GM18505 (cell line): Measurements from ENCODE around the gene B4GALT3.
A peak's percentile ranks its signal among the peaks of the same experiment; 100 is the strongest.

Experiments
- ATAC-seq: cut with Tn5 transposase; IDR thresholded peaks from one replicate; pipeline ENCODE4 v1.9.1; 2021; ENCODE audit not compliant: unreplicated experiment
- POLR2A ChIP-seq: IDR thresholded peaks from 4 replicates; pipeline ENCODE4 v1.6.1; 2011; ENCODE audit warnings: borderline replicate concordance; ENCODE audit not compliant: insufficient read depth, insufficient read length; ENCODE audit errors: extremely low read depth

Gene B4GALT3

DNA sequence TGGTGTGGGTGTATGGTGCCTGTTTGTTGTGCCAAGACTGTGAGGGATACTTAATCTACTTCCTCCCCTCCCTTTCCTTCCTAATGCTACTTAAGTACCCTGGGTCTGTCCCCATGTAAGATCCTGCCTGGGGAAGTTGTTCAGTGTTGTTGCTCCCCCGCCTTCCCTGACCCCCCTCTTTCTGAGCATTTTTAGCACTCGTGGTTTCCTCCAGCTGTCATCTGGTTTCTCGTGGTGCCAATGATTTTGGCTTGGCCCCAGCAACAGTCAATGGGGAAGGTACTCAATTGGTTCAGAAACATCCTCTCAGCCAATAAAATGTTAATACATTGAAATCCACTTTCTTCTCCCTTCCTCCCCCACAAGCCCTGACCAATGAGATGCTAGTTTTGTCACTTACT, 8.0 kb upstream of the B4GALT3 start:
- ATAC-seq, result peak; percentile 59
- no peak for TF ChIP-seq POLR2A

DNA sequence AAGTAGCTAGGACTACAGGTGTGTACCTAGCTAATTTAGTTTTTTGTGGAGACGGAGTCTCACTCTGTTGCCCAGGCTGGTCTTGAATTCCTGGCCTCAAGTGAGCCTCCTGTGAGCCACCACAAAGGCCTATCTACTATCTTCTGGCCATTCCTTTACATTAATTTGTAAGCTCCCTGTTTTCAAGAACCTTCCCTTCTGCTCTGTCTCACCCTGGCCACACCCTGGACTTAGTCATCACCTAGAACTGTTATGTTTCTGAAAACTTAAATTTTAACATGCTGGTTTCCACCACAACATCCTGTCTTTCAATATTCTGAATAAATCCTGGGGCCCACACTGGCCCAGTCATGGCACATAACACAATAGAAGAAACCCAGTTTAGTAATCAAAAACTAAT, 4.9 kb upstream of the B4GALT3 start:
- no peak for ATAC-seq
- TF ChIP-seq POLR2A, result peak; percentile 17

DNA sequence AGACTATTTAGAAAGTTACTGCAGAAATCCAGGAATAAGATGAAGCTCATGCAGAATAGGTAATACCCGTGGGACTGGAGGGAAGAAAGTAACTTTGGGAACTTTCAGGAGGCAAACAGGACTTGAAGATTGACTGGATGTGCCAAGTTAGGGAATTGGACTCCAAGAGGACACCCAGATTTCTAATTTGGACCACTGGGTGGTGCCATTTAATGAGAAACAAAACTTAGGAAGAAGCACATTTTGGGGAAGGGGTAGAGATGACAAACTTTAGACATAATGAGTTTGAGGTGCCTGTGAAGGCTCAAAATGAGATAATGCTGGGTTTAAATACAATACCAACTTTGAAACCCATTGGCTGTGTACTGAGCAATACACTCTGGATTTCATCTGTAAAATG, 3.3 kb upstream of the B4GALT3 start:
- ATAC-seq, result no peak
- TF ChIP-seq POLR2A, result no peak

DNA sequence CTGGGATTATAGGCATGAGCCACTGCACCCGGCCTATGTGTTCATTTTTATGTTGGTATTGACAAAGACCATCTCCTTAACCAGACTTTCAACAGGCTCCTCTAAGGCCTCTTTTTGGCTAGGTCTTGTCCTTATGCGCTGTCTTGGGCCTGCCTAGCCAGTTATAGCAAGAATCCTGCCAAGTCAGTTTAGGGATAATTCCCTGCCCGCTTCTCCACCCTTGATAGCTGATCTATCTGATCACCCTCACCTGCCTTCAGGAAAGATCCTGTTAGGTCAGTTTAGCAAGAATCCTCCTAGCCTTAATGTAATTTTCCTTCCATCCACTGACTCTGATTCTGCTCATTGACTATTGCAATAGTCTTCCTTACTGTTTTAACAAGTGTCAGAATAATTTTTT, 2.4 kb upstream of the B4GALT3 start:
- no peak for ATAC-seq
- TF ChIP-seq POLR2A, result no peak

DNA sequence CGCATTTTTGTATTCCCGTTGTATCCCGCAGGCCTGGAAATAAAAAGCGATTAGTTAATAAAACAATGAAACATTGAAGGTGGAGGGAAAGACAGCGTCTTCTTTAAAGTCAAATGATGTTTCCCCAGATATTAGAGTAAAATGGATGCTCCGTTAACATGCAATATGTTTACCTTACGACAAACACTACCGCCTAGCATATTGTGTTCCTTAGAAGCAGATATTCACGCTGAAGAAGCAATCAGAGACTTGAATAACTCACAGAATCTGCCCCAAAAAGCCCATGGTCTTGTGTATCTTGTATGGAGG, 583 bp upstream of the B4GALT3 start:
- ATAC-seq, result no peak
- no peak for TF ChIP-seq POLR2A

DNA sequence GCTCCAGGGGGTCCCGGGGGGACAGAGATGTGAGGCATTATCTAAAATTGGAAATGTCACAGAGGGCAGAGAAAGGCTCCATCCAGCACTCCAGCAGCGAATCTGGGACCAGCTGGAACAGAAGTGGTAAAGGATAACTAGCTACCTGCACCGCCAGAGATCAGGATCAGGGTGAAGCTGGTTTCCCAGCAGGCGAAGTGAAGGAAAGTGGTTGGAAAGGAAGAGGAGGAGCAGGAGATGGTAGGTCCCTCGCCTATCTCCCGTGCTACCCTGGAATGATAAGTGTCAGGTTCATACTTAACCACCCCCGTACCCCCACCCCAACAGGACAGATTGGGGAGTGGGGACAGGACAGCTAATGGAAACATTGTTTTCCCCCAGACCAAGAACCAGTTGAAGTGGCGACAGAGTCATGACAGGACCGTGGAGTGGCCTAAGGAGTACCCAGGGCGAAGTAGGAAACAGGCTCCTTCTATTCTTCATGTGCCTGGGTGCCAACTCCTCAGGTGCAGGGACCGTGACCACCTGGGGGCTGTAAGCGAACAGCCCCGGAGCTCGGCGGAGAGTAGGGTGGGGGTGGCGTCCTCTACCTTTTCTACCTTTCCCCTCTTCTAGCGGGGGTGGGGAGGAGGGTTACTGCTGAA, 717 bp downstream of the B4GALT3 start:
- ATAC-seq, result no peak
- TF ChIP-seq POLR2A, result no peak

DNA sequence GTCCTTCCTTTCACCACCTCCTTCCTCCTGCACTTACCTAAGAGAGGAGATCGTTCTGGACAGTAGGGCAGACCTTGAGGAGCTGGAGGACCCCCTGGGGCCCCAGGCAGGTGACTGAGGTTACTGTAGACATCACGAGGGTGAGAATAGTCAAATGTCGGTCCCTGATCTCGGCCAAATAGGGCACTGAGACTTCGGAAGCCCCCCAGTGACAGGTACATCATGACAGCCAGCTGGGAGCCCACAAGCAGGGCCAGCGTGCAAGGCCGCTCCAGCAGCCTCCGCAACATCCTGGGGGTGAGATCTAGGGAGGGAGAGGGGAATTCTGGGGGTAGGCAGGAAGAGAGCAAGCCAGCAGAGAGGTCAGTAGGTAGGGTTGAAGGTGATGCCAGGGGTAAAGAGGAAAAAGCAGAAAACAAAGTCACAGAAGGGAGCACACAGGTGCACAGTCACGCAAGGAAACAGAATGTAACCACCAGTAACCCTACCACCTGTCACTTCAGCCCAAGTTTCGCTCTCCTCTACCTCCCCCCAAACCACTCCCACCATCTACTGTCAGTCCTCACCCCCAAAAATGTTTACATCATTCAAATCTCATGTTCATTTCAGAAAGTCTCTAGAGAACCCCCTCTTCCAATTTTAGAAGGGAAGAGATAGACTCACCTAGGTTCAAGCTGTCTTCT, 1.4 kb downstream of the B4GALT3 start:
- no peak for TF ChIP-seq POLR2A
- no peak for ATAC-seq

DNA sequence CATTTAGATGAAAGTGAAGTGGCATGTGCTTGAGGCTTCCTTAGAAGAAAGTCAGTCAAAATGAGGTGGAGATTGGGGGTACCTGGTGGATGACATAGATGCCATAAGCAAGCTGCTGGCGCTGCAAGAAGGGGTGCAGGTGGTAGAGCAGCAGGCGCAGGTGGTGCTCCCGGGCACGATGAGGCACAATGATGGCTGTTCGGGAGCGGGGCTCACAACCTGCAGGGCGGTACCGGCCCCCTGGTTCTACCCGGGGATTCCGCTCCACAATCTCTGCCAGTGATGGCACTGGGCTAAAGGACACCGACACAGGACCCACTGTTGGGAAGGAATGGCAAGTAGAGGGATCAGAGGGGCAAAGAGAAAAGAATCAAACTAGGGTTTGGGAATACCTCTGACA, 2.4 kb downstream of the B4GALT3 start:
- no peak for TF ChIP-seq POLR2A
- no peak for ATAC-seq

DNA sequence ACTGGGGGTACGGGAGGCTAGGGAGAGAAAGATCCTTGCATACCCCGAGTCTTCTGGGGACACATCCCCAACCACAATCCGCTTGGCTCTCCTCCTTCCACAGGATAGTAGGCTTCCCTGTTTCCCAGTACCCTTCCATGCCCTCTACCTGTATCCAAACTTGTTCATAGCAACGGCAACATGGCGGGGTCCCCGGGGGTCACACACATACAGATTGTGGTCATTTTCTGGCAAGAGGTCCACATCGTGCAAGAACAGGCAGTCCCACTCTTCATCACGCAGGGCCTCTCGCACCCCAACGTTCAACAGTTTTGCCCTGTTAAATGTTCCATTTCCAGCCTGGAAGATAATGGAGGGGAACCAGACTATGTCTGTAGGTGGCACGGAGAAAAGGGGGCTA, 3.6 kb downstream of the B4GALT3 start:
- no peak for TF ChIP-seq POLR2A

DNA sequence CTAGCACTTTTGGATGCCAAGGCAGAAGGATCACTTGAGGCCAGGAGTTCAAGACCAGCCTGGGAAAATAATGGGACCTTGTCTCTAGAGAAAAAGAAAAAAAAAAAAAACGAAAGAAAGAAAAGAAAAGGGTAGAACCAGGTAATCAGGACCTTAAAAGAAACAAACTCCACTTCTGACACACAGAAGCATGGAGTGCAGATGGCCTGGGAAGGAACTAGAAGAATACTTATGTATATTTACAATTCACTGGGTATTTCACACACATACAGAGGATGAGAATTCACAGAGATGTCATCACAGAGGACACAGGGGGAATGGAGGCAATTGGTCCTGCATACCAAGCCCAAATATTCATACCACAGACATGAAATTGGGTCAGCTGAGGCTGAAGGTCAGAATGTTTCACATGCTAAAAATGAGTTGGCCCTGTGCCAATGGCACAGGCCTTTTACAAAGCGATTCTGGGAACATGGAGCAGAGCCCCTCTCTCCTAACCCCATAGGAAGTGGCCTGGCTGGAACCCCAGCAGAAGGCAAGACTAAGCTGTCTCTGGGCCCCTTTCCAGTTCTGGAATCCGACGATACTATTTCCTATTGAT, 4.4 kb downstream of the B4GALT3 start:
- ATAC-seq, result no peak
- TF ChIP-seq POLR2A, result no peak

More for the DNA sequence above, 3.6 kb downstream of the B4GALT3 start:
- no peak for ATAC-seq

DNA sequence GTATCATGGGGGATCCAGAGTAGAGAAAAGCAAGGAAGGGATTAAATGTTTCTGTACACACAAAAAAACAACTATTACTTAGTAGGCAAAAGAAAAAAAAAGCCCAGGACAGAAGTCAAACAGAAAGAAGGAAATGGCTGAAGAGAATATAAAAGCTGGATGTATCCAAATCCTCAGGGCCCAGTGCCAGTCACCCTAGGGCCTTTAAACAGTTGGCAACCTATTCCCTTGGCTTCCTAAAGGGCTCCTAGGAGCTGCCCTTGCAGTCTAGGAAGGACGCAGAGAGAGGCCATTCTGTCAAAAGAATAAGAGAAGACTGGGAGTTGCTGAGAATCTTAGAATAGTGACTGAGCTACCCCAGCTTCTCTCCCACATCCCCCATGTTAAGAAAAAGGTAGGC, 5.0 kb downstream of the B4GALT3 start:
- no peak for TF ChIP-seq POLR2A
- ATAC-seq, result no peak

DNA sequence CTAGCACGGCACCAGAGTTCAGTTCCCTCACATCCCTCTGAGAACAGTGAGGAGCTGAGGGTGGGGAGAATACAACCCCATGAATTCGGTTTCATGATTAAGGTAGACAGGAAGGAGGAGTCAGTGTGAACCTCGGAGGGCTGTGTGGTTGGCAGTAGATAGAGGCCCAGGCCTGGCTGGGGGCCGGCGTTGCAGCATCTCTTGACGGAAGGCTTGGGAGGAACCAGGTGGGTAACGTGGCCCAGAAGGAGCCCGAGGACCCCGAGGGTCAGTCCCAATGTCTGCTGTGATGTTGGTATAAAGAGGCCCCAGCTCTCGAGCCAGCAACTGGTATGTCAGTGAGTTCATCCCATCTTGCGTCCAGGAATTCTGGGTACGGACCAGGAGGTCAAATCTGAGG, 5.6 kb downstream of the B4GALT3 start:
- no peak for ATAC-seq
- TF ChIP-seq POLR2A, result no peak

DNA sequence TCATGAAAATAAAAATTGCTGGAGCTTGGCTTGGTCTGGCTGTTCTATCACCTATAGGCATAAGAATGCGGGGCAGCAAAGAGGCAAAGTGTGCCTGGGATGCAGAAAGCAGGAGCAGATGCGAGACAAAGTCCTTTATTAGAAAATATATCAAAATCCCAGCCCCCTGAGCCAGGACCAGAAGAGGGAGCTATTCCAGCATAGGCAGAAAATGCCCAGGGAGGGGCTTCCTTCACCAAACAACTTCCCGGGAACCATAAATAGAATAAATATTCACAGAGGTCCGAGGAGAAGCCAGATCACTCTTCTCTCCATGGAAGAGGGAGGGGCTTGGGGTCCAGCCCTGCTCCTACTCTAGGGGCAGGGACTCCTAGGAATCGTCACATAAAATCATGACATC, 6.1 kb downstream of the B4GALT3 start:
- no peak for ATAC-seq
- no peak for TF ChIP-seq POLR2A

DNA sequence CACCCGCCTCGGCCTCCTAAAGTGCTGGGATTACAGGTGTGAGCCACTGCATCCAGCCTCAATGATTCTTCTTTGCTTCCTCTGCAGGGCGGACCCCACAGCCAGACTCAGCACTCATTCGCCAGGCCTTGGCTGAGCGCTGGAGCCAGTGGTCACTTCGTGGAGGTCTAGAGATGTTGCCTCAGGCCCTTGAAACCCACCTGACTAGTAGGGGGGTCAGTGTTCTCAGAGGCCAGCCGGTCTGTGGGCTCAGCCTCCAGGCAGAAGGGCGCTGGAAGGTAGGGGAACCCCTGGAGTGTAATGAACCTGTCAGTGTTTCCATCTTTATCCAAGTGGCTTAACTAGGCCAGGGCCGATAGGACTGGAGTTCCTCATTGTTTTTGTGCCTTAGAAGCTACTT, 8.4 kb downstream of the B4GALT3 start:
- no peak for ATAC-seq

DNA sequence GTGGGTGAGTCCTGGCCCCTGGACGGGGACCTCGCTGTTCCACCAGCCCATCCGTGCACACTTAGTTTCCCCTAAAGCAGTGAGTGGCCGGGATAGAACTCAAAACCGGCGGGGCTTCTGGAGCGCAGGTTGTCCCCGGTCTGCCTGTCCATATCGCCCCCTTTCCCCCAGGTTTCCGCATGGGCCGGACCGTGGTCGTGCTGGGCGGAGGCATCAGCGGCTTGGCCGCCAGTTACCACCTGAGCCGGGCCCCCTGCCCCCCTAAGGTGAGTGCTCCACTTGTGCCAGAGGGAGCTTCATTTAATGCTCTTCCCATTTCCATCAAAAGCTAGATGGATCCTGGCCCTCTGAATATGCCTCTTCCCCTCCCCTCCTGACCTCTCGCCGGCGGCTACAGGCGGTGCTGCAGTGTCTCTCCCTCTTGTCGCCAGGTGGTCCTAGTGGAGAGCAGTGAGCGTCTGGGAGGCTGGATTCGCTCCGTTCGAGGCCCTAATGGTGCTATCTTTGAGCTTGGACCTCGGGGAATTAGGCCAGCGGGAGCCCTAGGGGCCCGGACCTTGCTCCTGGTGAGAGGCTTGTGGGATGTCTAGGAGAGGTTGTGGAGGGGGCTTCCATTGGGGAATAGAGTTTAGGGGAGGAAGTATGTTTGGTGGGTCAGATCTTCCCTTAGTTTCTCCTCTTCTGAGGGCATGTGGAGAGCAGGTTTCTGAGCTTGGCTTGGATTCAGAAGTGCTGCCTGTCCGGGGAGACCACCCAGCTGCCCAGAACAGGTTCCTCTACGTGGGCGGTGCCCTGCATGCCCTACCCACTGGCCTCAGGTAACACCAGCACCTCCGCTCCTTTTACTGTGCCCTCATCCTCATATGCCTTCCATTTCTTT, 10.4 kb downstream of the B4GALT3 start:
- no peak for TF ChIP-seq POLR2A
- ATAC-seq, result peak; percentile 3

More for the DNA sequence above, 8.4 kb downstream of the B4GALT3 start:
- no peak for TF ChIP-seq POLR2A
